ENCODE data around the gene PRELID3B. TPM values are rescaled to one million over a fixed set of nuclear protein-coding genes. Genes with fewer than 3 reads are reported as not detected.

The PRELID3B gene
- total and polyA plus RNA-seq, 4 donors = 19.9 to 61.1 (median 41.2) TPM

- Histone ChIP-seq H3K9me3 (ENCODE audit: control insufficient read depth in 4 of 4, insufficient read depth in 3 of 4, low read length in 3 of 4) (peaks cover 0 to 3% (median 0%) of the 10 kb centered on the region in 4 donors), H3K27ac (ENCODE audit: low read depth in 1 of 2, low read length in 1 of 2) (no peak overlapping the region), H3K27me3 (ENCODE audit: control insufficient read depth in 3 of 3, insufficient read depth in 3 of 3, low read length in 2 of 3) (no peaks in the 10 kb centered on the region), H3K9ac (ENCODE audit: insufficient read depth in 1 of 2, low read length in 2 of 2) (no peak overlapping the region), H3K36me3 (ENCODE audit: control insufficient read depth in 4 of 4, insufficient read depth in 4 of 4, low read length in 4 of 4) (peaks cover 13 to 44% (median 32%) of the 10 kb centered on the region in 4 donors), H3K4me1 (ENCODE audit: control insufficient read depth in 5 of 5, insufficient read depth in 5 of 5, low read length in 5 of 5) (peaks cover 0 to 11% (median 9%) of the 10 kb centered on the region in 5 donors), H3K4me3 (no peak overlapping the region)
- DNase-seq (no peak), ATAC-seq (ENCODE audit: insufficient read depth, low FRiP score) (no peak)
- WGBS, 2 donors = 83 to 89% methylated on average over 9 of the region's 9 CpGs
- TF ChIP-seq CTCF (IDR thresholded peaks at IDR 0.05; ENCODE audit: control extremely low read depth, extremely low read depth) = no peak
Observed at GRCh38 chr20:58986286-58986967, 56.2 kb downstream of the PRELID3B start.

DNA sequence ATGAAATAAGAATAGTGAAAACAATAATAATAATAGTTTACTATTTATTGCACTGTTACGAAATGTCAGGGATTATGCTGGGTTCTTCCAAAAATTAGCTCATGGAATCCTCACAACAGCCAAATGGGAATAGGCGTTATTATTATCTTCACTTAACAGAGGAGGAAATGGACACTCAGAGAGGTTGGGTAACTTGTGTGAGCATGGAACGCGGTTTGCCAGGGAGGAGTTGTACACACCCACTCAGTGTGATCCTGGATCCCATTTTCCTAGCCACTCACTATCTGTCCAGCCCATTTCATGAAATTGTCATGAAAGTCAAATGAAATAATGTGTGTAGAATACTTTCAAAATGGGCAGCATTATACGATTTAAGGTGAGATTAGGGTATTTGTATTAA lies 56.9 kb downstream of the PRELID3B start:
- no peak overlapping the region for H3K4me3 ChIP-seq
- H3K9ac ChIP-seq (ENCODE audit: insufficient read depth in 1 of 2, low read length in 2 of 2) = no peak overlapping the region
- no peak overlapping the region for H3K27ac ChIP-seq (ENCODE audit: low read depth in 1 of 2, low read length in 1 of 2)
- WGBS, 2 donors = 79 to 84% methylated on average over 5 of the region's 5 CpGs
- no peak for TF ChIP-seq CTCF (IDR thresholded peaks at IDR 0.05; ENCODE audit: control extremely low read depth, extremely low read depth)
- H3K27me3 ChIP-seq (ENCODE audit: control insufficient read depth in 3 of 3, insufficient read depth in 3 of 3, low read length in 2 of 3) = no peaks in the 10 kb centered on the region
- peaks cover 0 to 11% (median 9%) of the 10 kb centered on the region in 5 donors for H3K4me1 ChIP-seq (ENCODE audit: control insufficient read depth in 5 of 5, insufficient read depth in 5 of 5, low read length in 5 of 5)
- peaks cover 0 to 3% (median 0%) of the 10 kb centered on the region in 4 donors for H3K9me3 ChIP-seq (ENCODE audit: control insufficient read depth in 4 of 4, insufficient read depth in 3 of 4, low read length in 3 of 4)
- no peak for DNase-seq
- ATAC-seq (ENCODE audit: insufficient read depth, low FRiP score) = no peak
- H3K36me3 ChIP-seq (ENCODE audit: control insufficient read depth in 4 of 4, insufficient read depth in 4 of 4, low read length in 4 of 4) = peaks cover 13 to 37% (median 25%) of the 10 kb centered on the region in 4 donors

DNA sequence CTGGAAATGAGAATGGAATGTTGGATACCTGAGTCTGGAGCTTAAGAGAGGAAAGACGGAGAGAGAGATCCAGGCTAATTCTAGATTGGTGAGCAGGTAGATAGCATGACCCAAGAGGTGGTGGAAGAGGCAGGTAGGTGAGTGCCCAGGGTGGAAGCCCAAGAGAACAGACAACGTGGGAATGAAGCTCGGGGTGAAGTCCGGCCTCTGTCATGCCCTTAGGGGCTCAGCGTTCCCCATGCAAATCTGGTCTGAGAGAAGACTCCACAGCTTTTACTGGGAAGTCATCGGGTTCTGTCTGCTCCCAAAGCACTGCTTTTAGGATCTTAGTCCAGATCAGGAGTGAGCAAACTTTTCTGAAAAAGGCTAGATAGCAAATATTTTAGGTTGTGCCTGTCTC lies 57.9 kb downstream of the PRELID3B start:
- peaks cover 0 to 11% (median 9%) of the 10 kb centered on the region in 5 donors for H3K4me1 ChIP-seq (ENCODE audit: control insufficient read depth in 5 of 5, insufficient read depth in 5 of 5, low read length in 5 of 5)
- no peak overlapping the region for H3K9ac ChIP-seq (ENCODE audit: insufficient read depth in 1 of 2, low read length in 2 of 2)
- DNase-seq (no peak), ATAC-seq (ENCODE audit: insufficient read depth, low FRiP score) (no peak)
- 90% methylated on average over 6 of the region's 6 CpGs for WGBS, 2 donors
- H3K4me3 ChIP-seq = no peak overlapping the region
- H3K27ac ChIP-seq (ENCODE audit: low read depth in 1 of 2, low read length in 1 of 2) = no peak overlapping the region
- H3K27me3 ChIP-seq (ENCODE audit: control insufficient read depth in 3 of 3, insufficient read depth in 3 of 3, low read length in 2 of 3) = no peaks in the 10 kb centered on the region
- peaks cover 12 to 30% (median 22%) of the 10 kb centered on the region in 4 donors for H3K36me3 ChIP-seq (ENCODE audit: control insufficient read depth in 4 of 4, insufficient read depth in 4 of 4, low read length in 4 of 4)
- TF ChIP-seq CTCF (IDR thresholded peaks at IDR 0.05; ENCODE audit: control extremely low read depth, extremely low read depth) = no peak
- H3K9me3 ChIP-seq (ENCODE audit: control insufficient read depth in 4 of 4, insufficient read depth in 3 of 4, low read length in 3 of 4) = peaks cover 0 to 3% (median 0%) of the 10 kb centered on the region in 4 donors

Other genes with a start within 250 kb of the PRELID3B start
- 1 to 10 TPM in 1 of 2 donors, under 1 TPM in 1; 0.80 to 1.9 TPM for gene GNAS-AS1, start 191.9 kb downstream of the PRELID3B start, total RNA-seq
- gene GNAS-AS1, start 191.9 kb downstream of the PRELID3B start, polyA plus RNA-seq = under 1 TPM; 0.07 to 0.69 TPM
- 1,000 to 10,000 TPM in 1 of 2 donors, 100 to 1,000 TPM in 1; 763 to 1,010 TPM for gene GNAS, start 190.1 kb downstream of the PRELID3B start, total RNA-seq
- 1,000 to 10,000 TPM in 1 of 2 donors, 100 to 1,000 TPM in 1; 638 to 1,238 TPM for gene GNAS, start 190.1 kb downstream of the PRELID3B start, polyA plus RNA-seq
- 10 to 100 TPM; 46.4 to 93.9 TPM for gene NELFCD, start 61.5 kb downstream of the PRELID3B start, total RNA-seq
- gene NELFCD, start 61.5 kb downstream of the PRELID3B start, polyA plus RNA-seq = 10 to 100 TPM; 31.5 to 38.3 TPM
- gene CTSZ, start 35.5 kb downstream of the PRELID3B start, total RNA-seq = 100 to 1,000 TPM; 105 to 393 TPM
- gene CTSZ, start 35.5 kb downstream of the PRELID3B start, polyA plus RNA-seq = 100 to 1,000 TPM; 189 to 558 TPM
- 1 to 10 TPM in 1 of 2 donors, under 1 TPM in 1; 0.64 to 6.6 TPM for gene TUBB1, start 23.4 kb downstream of the PRELID3B start, total RNA-seq
- gene TUBB1, start 23.4 kb downstream of the PRELID3B start, polyA plus RNA-seq = 1 to 10 TPM in 1 of 2 donors, under 1 TPM in 1; 0.87 to 6.8 TPM
- 10 to 100 TPM; 18.4 to 74.3 TPM for gene ATP5F1E, start 10.5 kb downstream of the PRELID3B start, total RNA-seq
- 10 to 100 TPM; 53.9 to 88.8 TPM for gene ATP5F1E, start 10.5 kb downstream of the PRELID3B start, polyA plus RNA-seq
- gene ZNF831, start 121.0 kb upstream of the PRELID3B start, total RNA-seq = 1 to 10 TPM in 1 of 2 donors, under 1 TPM in 1; 0.86 to 1.0 TPM
- gene ZNF831, start 121.0 kb upstream of the PRELID3B start, polyA plus RNA-seq = under 1 TPM; 0.14 to 0.26 TPM